ES-I3 (cell line): ENCODE results near the gene GPR153.
"Not testable (repeated sequence)": the region's sequence is repeated elsewhere in the genome, so short reads cannot be mapped to it uniquely, and the experiment has no call there.

Experiments used
- H3K36me3 ChIP-seq: 2 replicates; pipeline ENCODE4 v1.6.1; 2013; ENCODE audit warnings: mild to moderate bottlenecking, low read length, control low read depth, moderate library complexity; ENCODE audit not compliant: insufficient read depth
- H3K4me1 ChIP-seq: 2 replicates; pipeline ENCODE4 v1.6.1; 2013; ENCODE audit warnings: mild to moderate bottlenecking, control low read depth, low read length; ENCODE audit not compliant: insufficient read depth
- H3K9ac ChIP-seq: 2 replicates; pipeline ENCODE4 v1.6.1; 2013; ENCODE audit warnings: low read depth, mild to moderate bottlenecking, low read length, moderate library complexity
- H3K9me3 ChIP-seq: 2 replicates; pipeline ENCODE4 v1.6.1; 2013; ENCODE audit warnings: mild to moderate bottlenecking, low read length, moderate library complexity; ENCODE audit not compliant: control insufficient read depth, insufficient read depth

The GPR153 gene

DNA sequence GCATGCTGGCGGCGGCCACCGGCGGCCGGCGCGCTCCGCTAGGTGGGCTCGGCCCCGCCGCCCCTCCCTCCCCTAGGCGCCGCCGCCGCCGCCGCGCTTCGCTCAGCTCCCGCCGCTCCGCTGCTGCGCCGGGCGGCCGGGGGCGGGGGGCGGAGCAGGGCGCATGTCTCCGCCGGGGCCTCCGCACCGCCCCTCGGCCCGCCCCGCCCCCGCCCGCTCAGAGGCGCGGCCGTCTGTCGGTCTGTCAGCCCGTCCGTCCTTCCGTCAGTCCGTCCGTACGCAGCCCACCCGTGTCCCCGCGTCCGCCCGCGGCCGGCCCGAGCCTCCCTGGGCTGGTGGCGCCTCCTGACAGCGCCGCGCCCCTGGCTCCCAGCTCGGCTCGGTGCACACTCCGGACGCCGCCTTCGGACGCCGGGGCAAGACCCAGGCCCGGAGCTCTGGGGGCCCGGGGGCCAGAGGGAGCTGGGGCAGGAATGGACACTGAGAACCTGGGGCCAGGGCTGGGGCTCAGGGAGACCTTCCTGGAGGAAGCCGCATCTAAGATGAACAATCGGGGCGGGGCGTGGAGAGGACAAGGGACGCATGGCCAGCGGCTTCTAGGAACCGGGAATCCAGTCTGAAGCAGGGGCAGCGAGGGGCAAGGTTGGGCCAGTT, at the start of gene GPR153:
Gene GPR153 (minus strand): TSS at position 138 of the 654 bp plus-strand sequence. CDS start 6,193 bp downstream, outside the sequence.
- H3K4me1 ChIP-seq = peaks cover 6% of the 10 kb centered on the region; the same call in 1 of the 2 replicates
- no peaks in the 10 kb centered on the region for H3K36me3 ChIP-seq
- H3K9me3 ChIP-seq = no peaks in the 10 kb centered on the region
- H3K9ac ChIP-seq = peak within 1 kb of the TSS; percentile 72

DNA sequence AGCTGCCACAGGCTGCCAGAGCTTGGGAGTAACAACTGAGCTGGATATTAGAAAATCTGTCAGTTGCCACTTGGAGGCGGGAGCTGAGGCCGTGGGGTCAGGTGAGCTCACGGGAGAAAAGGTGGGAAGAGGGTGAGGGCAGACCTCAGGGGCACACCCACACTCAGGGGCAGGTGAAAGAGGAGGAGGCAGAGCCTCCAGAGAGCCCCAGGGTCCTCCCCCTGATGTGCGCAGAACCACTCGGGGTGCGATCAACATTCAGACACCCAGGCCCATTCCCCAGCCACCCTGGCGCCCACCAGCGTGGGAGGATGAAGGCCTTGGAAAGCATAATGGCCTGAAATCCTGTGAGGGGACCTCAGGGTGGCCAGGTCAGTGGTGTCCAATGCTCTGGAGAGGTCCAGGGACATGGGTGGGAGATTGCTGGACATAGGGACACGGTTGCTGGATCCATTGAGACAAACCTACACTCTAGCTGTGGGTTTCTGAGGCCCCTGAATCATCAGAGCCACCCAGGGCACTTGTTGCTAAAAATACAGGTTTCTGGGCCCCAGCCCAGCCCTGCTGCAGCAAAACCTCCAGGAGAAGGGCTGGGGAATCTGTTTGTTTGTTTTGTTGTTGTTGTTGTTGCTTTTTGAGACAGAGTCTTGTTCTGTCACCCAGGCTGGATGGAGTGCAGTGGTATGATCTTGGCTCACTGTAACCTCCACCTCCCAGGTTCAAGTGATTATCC, 49.4 kb upstream of the GPR153 start:
- Histone ChIP-seq H3K4me1 (no peaks in the 10 kb centered on the region), H3K36me3 (peaks cover 2% of the 10 kb centered on the region; the same call in 1 of the 2 replicates), H3K9me3 (no peaks in the 10 kb centered on the region), H3K9ac (no peak overlapping the region)

DNA sequence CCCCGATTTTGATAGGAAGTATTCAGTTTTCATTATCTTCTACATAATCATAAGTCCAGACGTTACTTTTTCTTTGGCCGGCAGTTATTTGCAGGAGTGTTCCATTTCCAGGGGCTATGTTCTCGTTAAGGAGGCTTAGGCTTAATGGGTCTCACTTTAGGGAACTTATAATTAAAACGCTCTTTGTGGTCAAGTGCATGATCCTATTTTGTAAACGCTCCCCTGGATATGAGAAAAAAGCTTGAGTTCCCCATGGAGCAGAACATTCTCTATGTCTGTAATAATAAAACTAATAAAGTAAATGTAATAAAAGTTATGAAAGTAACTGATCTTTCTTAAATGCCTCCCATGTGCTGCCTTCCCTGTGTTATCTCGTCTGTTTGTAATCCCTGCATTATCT, 48.7 kb upstream of the GPR153 start:
- no peaks in the 10 kb centered on the region for H3K9me3 ChIP-seq
- peaks cover 2% of the 10 kb centered on the region; the same call in 1 of the 2 replicates for H3K36me3 ChIP-seq
- no peaks in the 10 kb centered on the region for H3K4me1 ChIP-seq
- no peak overlapping the region for H3K9ac ChIP-seq

DNA sequence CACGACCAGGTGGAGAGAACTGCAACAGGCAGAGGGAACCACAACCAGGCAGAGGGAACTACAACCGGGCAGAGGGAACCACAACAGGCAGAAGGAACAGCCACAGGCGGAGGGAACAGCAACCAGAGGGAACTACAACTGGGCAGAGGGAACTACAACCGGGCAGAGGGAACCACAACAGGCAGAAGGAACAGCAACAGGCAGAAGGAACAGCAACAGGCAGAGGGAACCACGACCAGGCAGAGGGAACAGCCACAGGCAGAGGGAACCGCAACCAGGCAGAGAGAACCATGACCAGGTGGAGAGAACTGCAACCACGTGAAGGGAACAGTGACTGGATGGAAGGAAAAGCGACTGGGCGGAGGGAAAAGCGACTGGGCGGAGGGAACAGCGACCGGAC, 47.6 kb upstream of the GPR153 start:
- Histone ChIP-seq H3K9me3 (no peaks in the 10 kb centered on the region), H3K4me1 (no peaks in the 10 kb centered on the region), H3K36me3 (peaks cover 2% of the 10 kb centered on the region; the same call in 1 of the 2 replicates), H3K9ac (no peak overlapping the region)

DNA sequence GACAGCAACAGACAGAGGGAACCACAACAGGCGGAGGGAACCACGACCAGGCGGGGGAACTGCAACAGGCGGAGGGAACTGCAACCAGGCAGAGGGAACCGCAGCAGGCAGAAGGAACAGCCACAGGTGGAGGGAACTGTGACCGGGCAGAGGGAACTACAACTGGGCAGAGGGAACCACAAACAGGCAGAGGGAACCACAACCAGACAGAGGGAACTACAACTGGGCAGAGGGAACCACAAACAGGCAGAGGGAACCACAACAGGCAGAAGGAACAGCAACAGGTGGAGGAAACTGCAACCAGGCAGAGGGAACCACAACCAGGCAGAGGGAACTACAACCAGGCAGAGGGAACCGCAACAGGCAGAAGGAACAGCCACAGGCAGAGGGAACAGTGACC, 46.8 kb upstream of the GPR153 start:
- H3K9ac ChIP-seq, H3K9me3 ChIP-seq, H3K4me1 ChIP-seq, H3K36me3 ChIP-seq: not testable (repeated sequence)

DNA sequence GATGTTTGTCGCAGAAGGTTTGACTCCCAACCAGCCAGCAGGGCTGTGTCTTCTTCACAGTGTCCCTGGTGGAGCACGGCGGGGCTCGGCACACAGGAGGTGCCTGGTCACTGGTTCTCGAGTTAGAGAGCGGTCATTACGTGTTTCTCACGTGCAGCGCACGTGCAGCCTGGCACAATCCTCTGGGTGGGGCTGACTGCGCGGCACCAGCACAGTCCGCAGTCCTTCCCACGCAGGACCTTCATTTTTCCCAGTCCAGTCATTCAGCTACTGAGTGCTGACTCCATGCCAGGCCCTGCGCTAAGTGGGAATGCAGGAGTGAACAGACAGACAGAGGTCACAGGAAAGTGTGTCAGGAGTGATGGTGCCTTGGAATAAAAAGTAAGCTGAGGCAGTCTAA, 46.2 kb upstream of the GPR153 start:
- H3K9me3 ChIP-seq = no peaks in the 10 kb centered on the region
- H3K9ac ChIP-seq = no peak overlapping the region
- peaks cover 2% of the 10 kb centered on the region; the same call in 1 of the 2 replicates for H3K36me3 ChIP-seq
- no peaks in the 10 kb centered on the region for H3K4me1 ChIP-seq

DNA sequence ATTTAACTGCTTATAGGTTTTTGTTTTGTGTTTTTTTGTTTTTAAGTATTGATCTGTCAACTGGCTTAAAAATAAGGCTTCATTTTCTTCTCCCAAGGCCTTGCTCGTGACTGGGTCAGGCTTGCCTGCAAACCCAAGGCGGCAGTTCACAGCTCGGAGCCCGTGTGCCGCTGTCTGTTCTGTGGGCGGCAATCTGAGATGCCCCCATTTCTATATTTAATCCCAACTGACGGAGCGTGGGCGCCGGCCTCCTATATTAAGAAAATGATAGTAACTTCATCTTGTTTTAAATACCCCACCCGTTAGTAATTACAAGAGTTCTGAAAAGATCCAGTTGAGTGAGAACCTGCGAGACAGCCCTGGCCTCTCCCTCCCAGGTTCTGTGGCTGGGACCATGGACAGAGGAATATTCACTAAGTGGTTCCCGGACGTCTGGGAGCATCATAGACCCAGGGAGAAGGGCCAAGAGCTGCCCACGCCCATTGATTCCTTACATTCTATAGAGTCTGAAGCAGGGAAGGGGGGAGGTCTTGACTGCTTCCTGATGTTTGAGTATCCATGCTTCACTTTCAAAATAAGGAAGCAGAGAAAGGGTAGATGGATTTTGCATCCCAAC, 42.6 kb upstream of the GPR153 start:
- Histone ChIP-seq H3K9me3 (no peaks in the 10 kb centered on the region), H3K36me3 (peaks cover 2% of the 10 kb centered on the region; the same call in 1 of the 2 replicates), H3K4me1 (no peaks in the 10 kb centered on the region), H3K9ac (no peak overlapping the region)

DNA sequence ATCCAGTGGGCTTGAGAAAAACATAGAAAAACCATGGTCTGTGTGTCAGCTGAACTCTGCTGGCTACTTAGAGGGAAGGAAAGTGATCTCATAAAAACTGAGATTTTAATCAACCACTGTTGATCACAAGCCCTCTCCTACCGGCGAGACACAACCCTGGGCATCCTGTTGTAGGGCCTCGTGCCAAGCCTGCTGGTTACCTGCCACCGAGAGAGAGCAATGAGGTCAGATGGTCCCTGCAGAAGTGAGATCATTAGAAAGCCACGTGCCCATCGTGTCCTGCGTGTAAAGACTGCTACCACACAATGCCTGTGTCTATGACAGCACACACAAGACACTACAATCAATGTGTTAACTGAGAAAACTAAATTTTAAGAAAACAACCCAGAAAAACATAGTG, 41.7 kb upstream of the GPR153 start:
- H3K4me1 ChIP-seq = no peaks in the 10 kb centered on the region
- H3K9ac ChIP-seq = no peak overlapping the region
- peaks cover 2% of the 10 kb centered on the region; the same call in 1 of the 2 replicates for H3K36me3 ChIP-seq
- H3K9me3 ChIP-seq = no peaks in the 10 kb centered on the region

DNA sequence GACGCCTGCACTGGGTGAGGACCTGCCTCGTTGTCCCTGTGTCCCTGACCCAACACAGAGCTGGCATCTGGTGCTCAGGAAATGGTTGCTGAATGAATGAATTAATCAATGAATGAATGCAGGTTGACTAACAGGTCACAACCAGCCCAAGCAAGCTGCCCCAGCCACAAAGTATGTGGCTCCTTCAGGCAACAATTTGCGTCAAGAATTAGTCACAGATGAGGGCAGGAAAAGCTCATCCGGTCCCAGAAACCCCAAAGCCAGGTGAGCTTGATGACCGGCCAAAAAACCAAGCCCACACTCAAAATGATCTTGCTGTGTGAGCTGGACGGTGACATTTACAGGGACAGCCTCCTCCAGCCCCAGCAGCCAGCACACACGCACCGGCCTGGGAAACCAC, 40.6 kb upstream of the GPR153 start:
- H3K9ac ChIP-seq = no peak overlapping the region
- no peaks in the 10 kb centered on the region for H3K4me1 ChIP-seq
- H3K36me3 ChIP-seq = no peaks in the 10 kb centered on the region; the same call in 1 of the 2 replicates
- no peaks in the 10 kb centered on the region for H3K9me3 ChIP-seq

DNA sequence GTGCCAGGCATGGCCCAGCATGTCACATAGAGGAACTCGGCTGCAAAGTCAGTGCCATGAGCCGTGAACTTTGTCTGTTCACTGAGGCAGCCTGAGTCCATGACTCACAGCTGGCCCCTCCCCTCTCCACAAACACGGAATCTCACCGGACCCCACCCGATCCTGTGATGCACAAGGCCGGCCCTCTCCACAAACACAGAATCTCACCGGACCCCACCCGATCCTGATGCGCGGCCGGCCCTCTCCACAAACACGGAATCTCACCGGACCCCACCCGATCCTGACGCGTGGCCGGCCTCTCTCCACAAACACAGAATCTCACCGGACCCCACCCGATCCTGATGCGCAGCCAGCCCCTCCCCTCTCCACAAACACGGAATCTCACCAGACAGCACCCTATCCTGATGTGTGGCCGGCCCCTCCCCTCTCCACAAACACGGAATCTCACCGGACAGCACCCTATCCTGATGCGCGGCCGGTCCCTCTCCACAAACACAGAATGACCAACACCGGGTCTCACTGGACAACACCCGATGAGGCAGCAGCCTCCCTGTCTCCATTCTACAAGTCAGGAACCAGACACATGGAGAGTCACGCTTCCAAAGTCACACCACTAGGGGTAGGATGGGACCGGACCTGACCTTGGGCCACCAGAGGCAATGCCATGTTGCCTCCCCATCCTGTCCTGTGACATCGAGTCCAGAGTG, 39.6 kb upstream of the GPR153 start:
- H3K36me3 ChIP-seq = no peaks in the 10 kb centered on the region; the same call in 1 of the 2 replicates
- no peak overlapping the region for H3K9ac ChIP-seq
- H3K9me3 ChIP-seq = no peaks in the 10 kb centered on the region
- H3K4me1 ChIP-seq = no peaks in the 10 kb centered on the region

DNA sequence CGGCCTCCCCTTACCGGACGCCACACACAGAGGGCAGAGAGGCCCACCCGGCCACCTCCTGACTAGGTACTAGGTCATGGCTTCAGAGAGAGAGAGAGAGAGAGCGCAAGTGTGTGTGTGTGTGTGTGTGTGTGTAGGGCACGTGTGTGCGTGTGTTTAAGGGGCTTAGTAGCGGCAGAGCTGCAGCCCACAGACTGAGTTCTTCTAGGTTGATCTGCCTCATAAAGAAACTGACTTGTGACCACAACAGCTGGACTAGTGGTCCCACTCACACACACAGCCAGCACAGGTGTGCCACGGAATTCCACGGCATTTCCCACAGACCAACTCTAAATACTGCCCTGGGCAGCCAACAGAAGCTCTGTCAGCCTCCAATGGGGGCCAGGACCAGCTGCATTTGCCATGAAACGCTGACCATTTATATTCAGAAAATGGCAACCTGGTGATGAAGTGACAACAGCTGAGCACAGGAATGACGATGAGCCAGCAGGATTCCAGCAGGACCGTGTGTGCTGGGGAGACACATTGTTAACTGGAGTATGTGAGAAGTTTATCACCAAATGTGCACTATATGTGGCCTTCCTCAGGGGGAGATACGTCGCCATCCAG, 38.8 kb upstream of the GPR153 start:
- Histone ChIP-seq H3K9ac (no peak overlapping the region), H3K9me3 (no peaks in the 10 kb centered on the region), H3K4me1 (no peaks in the 10 kb centered on the region), H3K36me3 (no peaks in the 10 kb centered on the region; the same call in 1 of the 2 replicates)

DNA sequence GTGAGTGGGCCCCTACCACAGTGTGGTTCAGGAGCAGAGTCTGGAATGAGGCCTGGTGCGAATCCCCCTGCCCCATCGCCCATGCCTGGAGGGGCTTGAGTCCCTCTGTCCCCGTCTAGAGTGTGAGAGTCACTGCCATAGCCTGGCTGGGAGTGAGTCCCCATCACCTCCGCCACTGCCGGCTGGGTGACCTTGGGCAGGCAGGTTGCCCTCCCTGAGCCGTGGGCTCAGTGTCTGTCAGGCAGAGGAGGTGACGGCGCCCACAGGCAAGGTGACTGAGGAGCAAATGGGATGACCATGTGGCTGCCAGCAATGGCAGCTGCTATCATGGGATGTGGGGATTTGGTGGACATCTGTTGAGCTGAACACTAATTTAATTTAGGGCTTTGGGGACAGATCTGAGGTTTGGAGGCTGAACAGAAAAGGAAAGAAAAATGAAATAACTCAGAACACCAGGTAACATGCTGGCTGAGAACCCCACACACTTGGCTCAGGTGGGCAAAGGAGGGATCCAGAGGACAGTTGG, 38.1 kb upstream of the GPR153 start:
- H3K4me1 ChIP-seq = no peaks in the 10 kb centered on the region
- no peak overlapping the region for H3K9ac ChIP-seq
- H3K36me3 ChIP-seq = peaks cover under 1% of the 10 kb centered on the region

DNA sequence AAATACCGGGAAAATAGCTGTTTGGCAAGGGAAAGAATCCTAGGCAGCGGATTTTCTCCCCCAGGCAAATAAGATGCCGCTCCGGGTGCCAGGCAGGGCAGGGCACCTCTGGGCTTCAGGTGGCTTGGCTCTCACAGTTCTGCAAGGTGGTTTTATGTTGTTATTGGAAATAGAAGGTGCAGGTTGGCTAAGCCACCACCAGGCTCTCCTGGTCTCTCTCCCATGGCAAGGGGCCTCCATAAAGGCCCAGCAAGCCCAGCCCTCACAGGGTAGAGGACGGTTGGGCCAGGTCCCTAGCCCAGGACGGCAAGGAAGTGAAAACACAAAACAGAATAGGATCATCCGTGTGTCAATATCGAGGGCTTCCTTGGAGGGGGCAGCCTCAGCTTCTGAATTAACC, 37.6 kb upstream of the GPR153 start:
- Histone ChIP-seq H3K4me1 (no peaks in the 10 kb centered on the region), H3K36me3 (peaks cover 6% of the 10 kb centered on the region), H3K9me3 (no peaks in the 10 kb centered on the region), H3K9ac (no peak overlapping the region)

More for the DNA sequence above, 38.1 kb upstream of the GPR153 start:
- no peaks in the 10 kb centered on the region for H3K9me3 ChIP-seq

DNA sequence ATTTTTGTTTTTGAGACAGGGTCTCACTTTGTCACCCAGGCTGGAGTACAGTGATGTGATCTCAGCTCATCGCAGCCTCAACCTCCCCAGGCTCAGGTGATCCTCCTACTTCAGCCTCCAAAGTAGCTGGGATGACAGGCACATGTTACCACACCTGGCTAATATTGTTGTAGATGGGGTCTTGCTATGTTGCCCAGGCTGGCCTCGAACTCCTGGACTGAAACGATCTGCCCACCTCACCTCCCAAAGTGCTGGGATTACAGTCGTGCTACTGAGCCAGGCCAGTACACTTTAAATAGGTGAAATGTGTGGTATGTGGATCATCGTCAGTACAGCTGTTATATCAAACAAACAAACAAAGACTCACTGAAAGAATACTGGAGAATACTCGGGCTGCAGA, 35.0 kb upstream of the GPR153 start:
- H3K9me3 ChIP-seq = no peaks in the 10 kb centered on the region
- no peaks in the 10 kb centered on the region for H3K4me1 ChIP-seq
- H3K36me3 ChIP-seq = peaks cover 9% of the 10 kb centered on the region
- no peak overlapping the region for H3K9ac ChIP-seq
